B cell (primary cell): Measurements from ENCODE around the gene ARHGEF33. TPM values are rescaled to one million over a fixed set of nuclear protein-coding genes. Genes with fewer than 3 reads are reported as not detected.

Experiments
- ATAC-seq: fragments of 200-7000 bp; cut with Tn5 transposase; one replicate; pipeline ENCODE4 v1.10.0; 2021; ENCODE audit warnings: low read depth, mild to moderate bottlenecking, moderate number of reproducible peaks, moderate library complexity
- CTCF ChIA-PET: fragments of 350-600 bp; sonication (Branson Sonifier 250); formaldehyde crosslinking; loops from one replicate; lab custom pipeline; 2021; ENCODE audit warnings: antibody characterized with exemption, inconsistent platforms; lab: Charles Lee
- POLR2A ChIA-PET: fragments of 350-600 bp; sonication (Branson Sonifier 250); formaldehyde crosslinking; loops from one replicate; lab custom pipeline; 2021; ENCODE audit warnings: antibody characterized with exemption; lab: Charles Lee
- DNase-seq: peaks from one replicate; pipeline ENCODE4 v3.0.0; 2013
- H2AFZ ChIP-seq: 2 replicates; pipeline ENCODE4 v1.6.1; 2012; ENCODE audit warnings: mild to moderate bottlenecking, low read depth, low read length; ENCODE audit not compliant: insufficient read depth, poor library complexity, severe bottlenecking
- H3K27ac ChIP-seq, 2 donors: 1 replicate in 1 of 2; 2 replicates in 1 of 2; pipeline ENCODE4 v1.5.1; 2012 to 2013; ENCODE audit warnings: low read length in 2 of 2, mild to moderate bottlenecking in 2 of 2, moderate library complexity in 1 of 2
- H3K27me3 ChIP-seq, 4 experiments: fragments of 200-600 bp in 1 of 4; sonication (generic) in 1 of 4; replicated peaks in 1 of 4; 1 replicate in 2 of 4; 2 replicates in 2 of 4; pipeline versions ENCODE4 v1.6.1 to v1.7.0; 2013 to 2016; ENCODE audit warnings: low read length in 3 of 4, mild to moderate bottlenecking in 2 of 4, mixed read lengths in 1 of 4, moderate library complexity in 1 of 4; ENCODE audit not compliant: insufficient read depth in 4 of 4, control insufficient read depth in 3 of 4; ENCODE audit errors: control extremely low read depth in 1 of 4
- H3K36me3 ChIP-seq, 2 experiments: replicated peaks in 1 of 2; 1 replicate in 1 of 2; 2 replicates in 1 of 2; pipeline versions ENCODE4 v1.6.1 to v1.7.1; 2013; ENCODE audit warnings: low read length in 1 of 2; ENCODE audit not compliant: insufficient read depth in 2 of 2, control insufficient read depth in 1 of 2; ENCODE audit errors: control extremely low read depth in 1 of 2, extremely low read depth in 1 of 2
- H3K4me1 ChIP-seq, 2 donors: fragments of 200-600 bp in 1 of 2; sonication (generic) in 1 of 2; 1 replicate in 1 of 2; 2 replicates in 1 of 2; pipeline versions ENCODE4 v1.5.1 to v1.6.1; 2013 to 2017; ENCODE audit warnings: low read length in 2 of 2; ENCODE audit not compliant: control insufficient read depth in 2 of 2, insufficient read depth in 2 of 2
- H3K4me2 ChIP-seq: replicated peaks from 2 replicates; pipeline ENCODE3; 2012; ENCODE audit warnings: mild to moderate bottlenecking, low read depth, low read length; ENCODE audit not compliant: poor library complexity, severe bottlenecking
- H3K4me3 ChIP-seq, 5 experiments: fragments of 200-600 bp in 1 of 5; sonication (generic) in 1 of 5; 1 replicate in 3 of 5; 2 replicates in 2 of 5; pipeline versions ENCODE4 v1.5.1 to v1.7.0; 2011 to 2016; ENCODE audit warnings: low read length in 4 of 5, mild to moderate bottlenecking in 4 of 5, low read depth in 2 of 5, control low read depth in 1 of 5, moderate library complexity in 1 of 5; ENCODE audit not compliant: insufficient read depth in 1 of 5; ENCODE audit errors: control extremely low read depth in 1 of 5, extremely low read depth in 1 of 5
- H3K79me2 ChIP-seq: fragments of 200-600 bp; sonication (generic); one replicate; pipeline ENCODE4 v1.6.0; 2016; ENCODE audit warnings: low read length; ENCODE audit not compliant: control insufficient read depth, insufficient read depth
- H3K9ac ChIP-seq: fragments of 200-600 bp; sonication (generic); 2 replicates; pipeline ENCODE4 v1.6.1; 2017; ENCODE audit warnings: mild to moderate bottlenecking, low read length, moderate library complexity
- H3K9me3 ChIP-seq, 3 donors: one replicate each; pipeline versions ENCODE4 v1.6.1 to v1.7.1; 2013; ENCODE audit warnings: low read length in 2 of 3; ENCODE audit not compliant: control insufficient read depth in 2 of 3, insufficient read depth in 1 of 3; ENCODE audit errors: control extremely low read depth in 1 of 3
- H4K20me1 ChIP-seq: 2 replicates; pipeline ENCODE4 v1.6.0; 2012; ENCODE audit warnings: mild to moderate bottlenecking, low read length; ENCODE audit not compliant: insufficient read depth, control insufficient read depth, poor library complexity, severe bottlenecking
- H3K27ac Mint-ChIP-seq: one replicate; pipeline ENCODE4 v1.8.0; 2021; ENCODE audit warnings: mixed read lengths
- H3K27me3 Mint-ChIP-seq: one replicate; pipeline ENCODE4 v1.8.0; 2021; ENCODE audit warnings: mixed read lengths
- H3K4me1 Mint-ChIP-seq: one replicate; pipeline ENCODE4 v1.8.0; 2021; ENCODE audit warnings: mixed read lengths
- H3K4me3 Mint-ChIP-seq: one replicate; pipeline ENCODE4 v1.8.0; 2021; ENCODE audit warnings: mixed read lengths
- H3K9me3 Mint-ChIP-seq: one replicate; pipeline ENCODE4 v1.8.0; 2022; ENCODE audit warnings: mixed read lengths; ENCODE audit not compliant: insufficient read depth
- EZH2 ChIP-seq: IDR thresholded peaks from 2 replicates; pipeline ENCODE4 v1.6.1; 2012; ENCODE audit warnings: borderline replicate concordance, low read depth, mild to moderate bottlenecking, moderate library complexity, low read length; ENCODE audit not compliant: insufficient read depth, poor library complexity, severe bottlenecking
- WGBS: methylation state at CpG from one replicate; pipeline ENCODE4 v1.1.5; 2013; ENCODE audit warnings: missing lambda C conversion rate; ENCODE audit not compliant: insufficient coverage; 5-methylcytosine and 5-hydroxymethylcytosine counted together
- intact Hi-C: fragments of 100-400 bp; cut with micrococcal nuclease; formaldehyde crosslinking; loops from one replicate; pipeline ENCODE4 v1.10.0; 2022
- polyA plus RNA-seq: library from polyadenylated mRNA; depleted of rRNA; stranded (reverse); fragments of >200 nt; gene quantifications from 2 replicates; pipeline ENCODE4 v1.2.3, GENCODE V29; 2012
- total RNA-seq, 2 donors: library from RNA; stranded (reverse); fragments of 120-200 nt in 1 of 2; gene quantifications; 1 replicate in 1 of 2; 2 replicates in 1 of 2; pipeline versions ENCODE4 v1.2.3 to v1.2.4, GENCODE V29; 2013 to 2022
- TF ChIP-seq, protein P1 (sequence below): fragments of 200-600 bp; IDR thresholded peaks from one replicate; pipeline ENCODE4 v1.8.0; 2022; ENCODE audit warnings: antibody characterized with exemption, mild to moderate bottlenecking

ARHGEF33 gene
- total and polyA plus RNA-seq, 2 donors (not counting 1 experiment from before 2014, with no cell fraction given), result 0.04 to 0.20 TPM

DNA sequence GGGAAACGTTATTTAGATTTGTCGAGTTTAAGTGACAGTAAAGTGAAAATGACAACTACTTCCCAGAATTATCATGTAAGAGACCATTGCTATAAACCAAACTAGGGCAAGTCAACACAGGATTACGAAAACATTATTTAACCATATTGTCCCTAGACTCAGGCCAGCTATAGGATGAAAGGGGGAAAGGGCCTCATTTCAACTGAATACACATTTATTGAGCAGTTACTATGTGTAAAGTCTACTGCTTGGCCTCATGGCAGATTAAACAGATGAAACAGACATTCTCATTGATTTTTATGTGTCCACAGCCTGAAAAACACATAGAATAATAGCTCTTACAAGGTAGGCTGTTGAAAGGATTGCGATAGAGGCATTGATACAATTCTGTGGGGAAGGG lies 32.7 kb downstream of the ARHGEF33 start:
- H3K4me3 ChIP-seq, result no peak overlapping the region
- no peaks in the 10 kb centered on the region for H3K9me3 ChIP-seq
- no peak overlapping the region for H3K27ac Mint-ChIP-seq
- no peak overlapping the region for H3K4me3 Mint-ChIP-seq
- no peaks in the 10 kb centered on the region for H3K4me1 ChIP-seq
- H2AFZ ChIP-seq, result no peak overlapping the region
- H3K9ac ChIP-seq, result no peak overlapping the region
- POLR2A ChIA-PET, result no interaction called here
- H3K36me3 ChIP-seq, result no peaks in the 10 kb centered on the region
- CTCF ChIA-PET, result interaction anchor here (1.9 kb wide), 1 partner anchor 25 kb away, joined by 5 read pairs; no protein-coding TSS in a partner anchor
- H3K9me3 Mint-ChIP-seq, result no peaks in the 10 kb centered on the region
- TF ChIP-seq, protein P1, sequence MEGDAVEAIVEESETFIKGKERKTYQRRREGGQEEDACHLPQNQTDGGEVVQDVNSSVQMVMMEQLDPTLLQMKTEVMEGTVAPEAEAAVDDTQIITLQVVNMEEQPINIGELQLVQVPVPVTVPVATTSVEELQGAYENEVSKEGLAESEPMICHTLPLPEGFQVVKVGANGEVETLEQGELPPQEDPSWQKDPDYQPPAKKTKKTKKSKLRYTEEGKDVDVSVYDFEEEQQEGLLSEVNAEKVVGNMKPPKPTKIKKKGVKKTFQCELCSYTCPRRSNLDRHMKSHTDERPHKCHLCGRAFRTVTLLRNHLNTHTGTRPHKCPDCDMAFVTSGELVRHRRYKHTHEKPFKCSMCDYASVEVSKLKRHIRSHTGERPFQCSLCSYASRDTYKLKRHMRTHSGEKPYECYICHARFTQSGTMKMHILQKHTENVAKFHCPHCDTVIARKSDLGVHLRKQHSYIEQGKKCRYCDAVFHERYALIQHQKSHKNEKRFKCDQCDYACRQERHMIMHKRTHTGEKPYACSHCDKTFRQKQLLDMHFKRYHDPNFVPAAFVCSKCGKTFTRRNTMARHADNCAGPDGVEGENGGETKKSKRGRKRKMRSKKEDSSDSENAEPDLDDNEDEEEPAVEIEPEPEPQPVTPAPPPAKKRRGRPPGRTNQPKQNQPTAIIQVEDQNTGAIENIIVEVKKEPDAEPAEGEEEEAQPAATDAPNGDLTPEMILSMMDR, result no peak
- no peak for TF ChIP-seq EZH2
- H3K27me3 Mint-ChIP-seq, result no peaks in the 10 kb centered on the region
- no peaks in the 10 kb centered on the region for H3K79me2 ChIP-seq
- no peak for ATAC-seq
- no peak overlapping the region for H3K4me2 ChIP-seq
- no peak for DNase-seq
- intact Hi-C loops, result no loop called here
- no peak overlapping the region for H3K27ac ChIP-seq
- H4K20me1 ChIP-seq, result no peaks in the 10 kb centered on the region
- H3K27me3 ChIP-seq, result no peaks in the 10 kb centered on the region
- WGBS, result 100% methylated on average over 1 of the region's 4 CpGs
- H3K4me1 Mint-ChIP-seq, result no peaks in the 10 kb centered on the region

GRCh38 chr2:38922902-38923301 lies 33.2 kb downstream of the ARHGEF33 start:
- Histone ChIP-seq H2AFZ (no peak overlapping the region), H3K4me1 (no peaks in the 10 kb centered on the region), H3K4me3 (no peak overlapping the region), H3K9ac (no peak overlapping the region), H3K27ac (no peak overlapping the region), H3K79me2 (no peaks in the 10 kb centered on the region), H3K9me3 (no peaks in the 10 kb centered on the region), H3K36me3 (no peaks in the 10 kb centered on the region), H4K20me1 (no peaks in the 10 kb centered on the region), H3K27me3 (no peaks in the 10 kb centered on the region), H3K4me2 (no peak overlapping the region)
- H3K4me1 Mint-ChIP-seq, result no peaks in the 10 kb centered on the region
- H3K9me3 Mint-ChIP-seq, result no peaks in the 10 kb centered on the region
- no peak overlapping the region for H3K4me3 Mint-ChIP-seq
- no peak for TF ChIP-seq EZH2
- TF ChIP-seq, protein P1, result no peak
- H3K27ac Mint-ChIP-seq, result no peak overlapping the region
- intact Hi-C loops, result no loop called here
- DNase-seq, result no peak
- no peak for ATAC-seq
- no CpG with 5 or more reads among the region's 2 CpGs for WGBS
- H3K27me3 Mint-ChIP-seq, result no peaks in the 10 kb centered on the region
- CTCF ChIA-PET, result interaction anchor here (1.9 kb wide), 1 partner anchor 25 kb away, joined by 5 read pairs; no protein-coding TSS in a partner anchor
- POLR2A ChIA-PET, result no interaction called here
